GM12892 (cell line): Measurements from ENCODE around the gene PNMA1.
A peak's percentile ranks its signal among the peaks of the same experiment; 100 is the strongest.

Source experiments
- POLR2AphosphoS5 ChIP-seq: IDR thresholded peaks from 2 replicates; pipeline ENCODE4 v1.6.1; 2011; ENCODE audit warnings: low read depth, low read length, control low read depth
- TAF1 ChIP-seq: IDR thresholded peaks from 2 replicates; pipeline ENCODE4 v1.6.1; 2011; ENCODE audit warnings: low read depth, mild to moderate bottlenecking, control low read depth, low read length, borderline replicate concordance

DNA sequence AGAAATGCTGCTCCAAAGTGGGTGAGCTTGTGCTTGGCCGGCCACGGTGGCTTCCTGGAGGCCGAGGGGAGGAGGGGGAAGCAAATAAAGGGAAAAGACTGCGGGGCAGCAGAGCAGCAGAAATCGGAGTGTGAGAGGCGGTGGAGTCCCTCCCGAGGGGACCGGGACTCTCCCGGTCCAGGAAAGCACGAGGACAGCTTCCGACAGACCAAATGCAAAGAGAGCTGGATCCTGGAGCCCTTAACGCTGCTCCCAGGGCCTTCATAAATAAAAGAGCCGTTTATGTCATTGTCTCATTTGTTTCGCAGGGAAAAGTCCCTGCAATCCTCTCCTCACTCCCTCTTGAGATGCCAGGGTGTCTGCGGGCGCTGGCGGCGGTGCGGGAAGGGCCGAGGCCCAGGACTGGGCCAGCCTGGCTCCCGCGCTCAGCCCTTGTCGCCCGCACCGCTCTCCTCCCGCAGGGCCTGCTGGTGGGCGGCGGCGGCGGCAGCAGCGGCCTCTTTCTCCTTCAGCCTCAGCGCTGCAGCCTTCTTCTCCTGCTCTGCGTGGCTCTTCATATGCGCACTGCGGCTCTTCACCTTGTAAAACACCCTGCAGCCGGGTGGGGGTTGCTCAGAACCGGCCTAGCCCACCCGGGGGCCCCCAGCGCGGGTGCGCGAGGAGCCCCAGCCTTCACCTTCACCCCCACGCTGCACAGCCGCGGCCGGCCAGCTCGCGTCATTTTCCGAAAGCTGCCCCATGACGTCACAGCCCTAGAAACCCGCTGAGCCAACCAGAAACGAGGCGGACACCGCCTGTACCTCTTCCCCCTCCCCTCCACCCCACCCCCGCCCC lies 4.5 kb upstream of the PNMA1 start:
- no peak for TF ChIP-seq TAF1
- TF ChIP-seq POLR2AphosphoS5: 0 out of 2 replicates have a peak, but pooled peaks have one; percentile 6
